HG03103 (cell line): ENCODE measurements around the gene VEGFC.
A peak's percentile ranks its signal among the peaks of the same experiment; 100 is the strongest.

ENCODE experiments used
- ATAC-seq: cut with Tn5 transposase; IDR thresholded peaks from one replicate; pipeline ENCODE4 v1.9.1; 2021; ENCODE audit warnings: low read depth; ENCODE audit not compliant: unreplicated experiment

VEGFC gene

GRCh38 chr4:176799653-176800052, 6.9 kb upstream of the VEGFC start:
- ATAC-seq = no peak

GRCh38 chr4:176798540-176798939, 5.8 kb upstream of the VEGFC start:
- no peak for ATAC-seq

- no peak for ATAC-seq
These were observed 2.7 kb upstream of the VEGFC start for GRCh38 chr4:176795441-176795840.

- ATAC-seq = no peak
These were observed 1.9 kb upstream of the VEGFC start for GRCh38 chr4:176794651-176795050.

GRCh38 chr4:176794151-176794550, 1.4 kb upstream of the VEGFC start:
- ATAC-seq = no peak

- ATAC-seq = no peak
These were observed 411 bp upstream of the VEGFC start for GRCh38 chr4:176793060-176793605.

- no peak for ATAC-seq
These were observed 964 bp downstream of the VEGFC start for GRCh38 chr4:176791591-176792325.

- no peak for ATAC-seq
These were observed 2.3 kb downstream of the VEGFC start for GRCh38 chr4:176790398-176790797.

GRCh38 chr4:176789955-176790354, 2.8 kb downstream of the VEGFC start:
- ATAC-seq = peak; percentile 57

GRCh38 chr4:176788971-176789370, 3.8 kb downstream of the VEGFC start:
- no peak for ATAC-seq

GRCh38 chr4:176788248-176788647, 4.5 kb downstream of the VEGFC start:
- no peak for ATAC-seq

- no peak for ATAC-seq
These were observed 7.9 kb downstream of the VEGFC start for GRCh38 chr4:176784816-176785215.

GRCh38 chr4:176782794-176783193, 9.9 kb downstream of the VEGFC start:
- ATAC-seq = no peak

GRCh38 chr4:176782191-176782590, 10.5 kb downstream of the VEGFC start:
- no peak for ATAC-seq

- no peak for ATAC-seq
These were observed 11.0 kb downstream of the VEGFC start for GRCh38 chr4:176781739-176782100.

GRCh38 chr4:176780995-176781738, 11.6 kb downstream of the VEGFC start:
- no peak for ATAC-seq

- ATAC-seq = no peak
These were observed 13.3 kb downstream of the VEGFC start for GRCh38 chr4:176779421-176779820.

- no peak for ATAC-seq
These were observed 14.2 kb downstream of the VEGFC start for GRCh38 chr4:176778491-176778890.

- no peak for ATAC-seq
These were observed 14.7 kb downstream of the VEGFC start for GRCh38 chr4:176778063-176778462.

GRCh38 chr4:176775338-176775737, 17.4 kb downstream of the VEGFC start:
- ATAC-seq = no peak

GRCh38 chr4:176774852-176775251, 17.9 kb downstream of the VEGFC start:
- ATAC-seq = no peak

GRCh38 chr4:176769514-176769913, 23.2 kb downstream of the VEGFC start:
- no peak for ATAC-seq
